ENCODE data around the gene E2F4. TPM values are rescaled to one million over a fixed set of nuclear protein-coding genes. Genes with fewer than 3 reads are reported as not detected.

Gene E2F4
- total RNA-seq, 1 donor, result 75.1 TPM

- TF ChIP-seq CTCF (IDR thresholded peaks at IDR 0.05; ENCODE audit: insufficient read depth, low read depth, low read length), result no peak
- DNase-seq (ENCODE audit: low read depth), result peak; percentile 64
- H3K4me3 ChIP-seq (ENCODE audit: low read depth, low read length), result peak overlapping the region; percentile 47
Observed at GRCh38 chr16:67163999-67164558, 27.9 kb upstream of the E2F4 start.

- TF ChIP-seq CTCF (IDR thresholded peaks at IDR 0.05; ENCODE audit: insufficient read depth, low read depth, low read length), result no peak
- DNase-seq (ENCODE audit: low read depth), result peak; percentile 58
- H3K4me3 ChIP-seq (ENCODE audit: low read depth, low read length), result peak within 1 kb of the TSS; percentile 47
Observed at GRCh38 chr16:67164599-67165061, 27.3 kb upstream of the E2F4 start, which contains the start of gene HSF4. HSF4 (plus strand) TSS chr16:67164745; CDS start chr16:67164812, 67 bp downstream.

DNA sequence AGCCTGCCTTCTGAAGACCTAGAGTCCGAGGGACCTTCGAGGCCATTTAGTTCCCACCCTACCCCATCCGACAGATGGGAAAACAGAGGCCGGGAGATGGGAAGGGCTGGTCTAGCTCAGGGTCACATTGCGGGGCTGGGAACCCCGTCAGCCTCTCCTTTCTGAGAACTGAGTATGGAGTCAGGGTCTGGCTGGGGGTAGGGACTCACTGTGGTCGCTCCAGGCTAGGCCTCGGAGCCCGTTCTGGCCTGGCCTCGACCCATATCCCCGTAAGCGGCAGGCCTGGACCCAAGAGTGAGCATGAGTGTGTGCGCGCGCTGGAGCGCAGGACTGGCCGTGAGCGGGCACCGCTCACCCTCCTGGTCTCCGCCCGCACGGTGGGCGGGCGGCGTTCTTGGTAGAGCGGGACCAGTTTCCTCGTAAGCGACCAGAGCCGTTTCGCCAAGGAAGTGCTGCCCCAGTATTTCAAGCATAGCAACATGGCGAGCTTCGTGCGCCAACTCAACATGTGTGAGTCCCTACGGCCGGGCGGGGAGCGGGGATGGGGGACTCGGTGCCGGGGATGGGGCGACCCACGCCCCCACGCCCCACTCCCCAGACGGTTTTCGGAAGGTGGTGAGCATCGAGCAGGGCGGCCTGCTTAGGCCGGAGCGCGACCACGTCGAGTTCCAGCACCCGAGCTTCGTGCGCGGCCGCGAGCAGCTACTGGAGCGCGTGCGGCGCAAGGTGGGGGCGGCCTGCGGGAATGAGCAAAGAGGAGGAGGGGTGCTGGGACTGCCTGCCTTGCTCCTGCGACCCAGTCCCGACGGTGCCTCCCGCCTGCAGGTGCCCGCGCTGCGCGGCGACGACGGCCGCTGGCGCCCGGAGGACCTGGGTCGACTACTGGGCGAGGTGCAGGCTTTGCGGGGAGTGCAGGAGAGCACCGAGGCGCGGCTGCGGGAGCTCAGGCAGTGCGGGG lies 26.6 kb upstream of the E2F4 start:
- no peak for TF ChIP-seq CTCF (IDR thresholded peaks at IDR 0.05; ENCODE audit: insufficient read depth, low read depth, low read length)
- H3K4me3 ChIP-seq (ENCODE audit: low read depth, low read length), result peak overlapping the region; percentile 39
- no peak for DNase-seq (ENCODE audit: low read depth)

DNA sequence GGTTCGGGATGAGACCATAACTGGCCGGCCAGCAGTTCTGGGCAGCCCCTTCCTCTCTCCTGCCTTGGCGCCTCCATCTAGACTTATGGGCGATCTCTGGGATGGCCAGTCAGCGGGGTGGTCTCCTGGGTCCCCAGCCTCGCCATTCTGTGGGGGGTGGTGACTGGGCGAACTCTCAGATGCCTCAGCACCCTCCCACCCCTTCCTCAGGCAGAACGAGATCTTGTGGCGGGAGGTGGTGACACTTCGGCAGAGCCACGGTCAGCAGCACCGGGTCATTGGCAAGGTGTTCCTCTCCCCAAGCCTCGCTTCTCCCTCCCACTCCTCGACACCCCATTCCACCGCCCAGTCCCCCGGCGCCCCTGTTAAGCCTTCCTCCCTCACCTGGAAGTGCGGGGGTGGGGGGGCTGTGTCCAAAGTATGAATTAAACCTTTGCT lies 25.8 kb upstream of the E2F4 start:
- no peak for TF ChIP-seq CTCF (IDR thresholded peaks at IDR 0.05; ENCODE audit: insufficient read depth, low read depth, low read length)
- H3K4me3 ChIP-seq (ENCODE audit: low read depth, low read length), result no peak overlapping the region
- DNase-seq (ENCODE audit: low read depth), result no peak

DNA sequence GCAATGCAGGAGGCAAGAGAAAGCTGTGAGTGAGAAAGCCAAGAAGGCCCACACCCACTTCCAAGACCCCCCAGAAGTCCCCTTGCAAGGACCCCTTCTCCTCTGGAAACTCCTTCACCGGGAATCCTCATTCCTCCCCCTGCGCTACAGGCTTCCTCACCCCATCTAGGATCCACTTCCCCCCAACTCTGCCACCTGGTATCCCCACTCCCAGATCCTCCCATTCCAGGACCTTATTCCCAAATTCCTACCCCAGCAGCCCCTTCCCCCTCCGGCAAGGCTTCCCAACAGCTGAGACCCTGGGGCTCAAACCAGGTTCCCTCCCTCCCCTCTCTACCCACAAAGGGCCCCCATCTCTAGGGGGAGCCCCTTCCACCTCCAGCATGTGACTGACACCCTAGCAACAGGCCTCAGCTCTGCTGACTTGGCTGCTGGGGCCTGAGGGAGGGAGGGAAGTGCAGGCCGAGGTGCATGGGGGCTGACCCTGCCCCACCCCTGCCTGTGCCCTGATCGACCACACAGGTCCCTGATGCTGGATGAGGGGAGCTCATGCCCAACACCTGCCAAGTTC lies 25.3 kb upstream of the E2F4 start:
- H3K4me3 ChIP-seq (ENCODE audit: low read depth, low read length), result no peak overlapping the region
- TF ChIP-seq CTCF (IDR thresholded peaks at IDR 0.05; ENCODE audit: insufficient read depth, low read depth, low read length), result no peak
- no peak for DNase-seq (ENCODE audit: low read depth)

- DNase-seq (ENCODE audit: low read depth), result no peak
- no peak for TF ChIP-seq CTCF (IDR thresholded peaks at IDR 0.05; ENCODE audit: insufficient read depth, low read depth, low read length)
- H3K4me3 ChIP-seq (ENCODE audit: low read depth, low read length), result no peak overlapping the region
Observed at GRCh38 chr16:67167588-67167987, 24.4 kb upstream of the E2F4 start.
